ENCODE measurements around the gene SHISAL1. TPM values are rescaled to one million over a fixed set of nuclear protein-coding genes. Genes with fewer than 3 reads are reported as not detected.

The SHISAL1 gene
- total RNA-seq, 2 donors from 2014 or later: not detected

DNA sequence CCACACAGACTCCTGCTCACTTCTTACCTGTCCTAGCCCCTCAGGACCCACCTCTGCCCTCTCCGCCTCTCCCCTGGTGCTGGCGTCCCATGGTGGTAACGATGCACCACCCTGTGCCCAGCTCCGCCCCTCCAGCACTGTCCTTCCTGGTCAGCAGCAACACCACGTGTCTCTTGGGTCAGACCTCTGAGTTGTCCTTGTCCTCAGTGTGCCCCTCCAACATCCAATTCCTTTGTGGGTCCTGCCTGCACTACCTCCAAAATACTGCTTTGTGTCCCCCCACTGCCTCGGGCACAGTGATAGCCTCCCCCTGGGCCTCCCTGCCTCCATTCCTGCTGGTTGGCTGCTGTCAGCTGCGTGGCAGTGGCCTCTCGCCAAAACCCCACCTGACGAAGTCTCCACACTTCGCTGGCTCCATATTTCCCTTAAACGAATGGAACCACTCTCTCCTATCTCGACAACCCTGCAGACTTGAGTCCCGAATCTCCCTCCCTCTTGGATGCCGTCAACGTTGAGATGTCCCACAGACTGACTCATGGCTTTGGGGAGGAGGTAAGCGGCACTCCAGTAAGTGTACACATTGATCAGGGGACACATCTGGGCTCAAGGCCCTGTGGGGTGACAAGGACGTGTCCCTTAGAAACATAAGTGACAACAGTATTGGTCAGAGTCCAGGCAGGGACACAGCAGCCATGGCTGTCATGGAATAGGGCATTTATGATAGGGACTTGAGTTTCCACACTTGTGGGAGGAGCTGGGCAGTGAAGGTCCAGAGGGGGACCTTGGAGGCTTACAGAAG lies 42.8 kb downstream of the SHISAL1 start:
- no peak for DNase-seq (ENCODE audit: low spot score)
- no peak overlapping the region for H3K27ac Mint-ChIP-seq
- H3K9me3 Mint-ChIP-seq: no peaks in the 10 kb centered on the region

DNA sequence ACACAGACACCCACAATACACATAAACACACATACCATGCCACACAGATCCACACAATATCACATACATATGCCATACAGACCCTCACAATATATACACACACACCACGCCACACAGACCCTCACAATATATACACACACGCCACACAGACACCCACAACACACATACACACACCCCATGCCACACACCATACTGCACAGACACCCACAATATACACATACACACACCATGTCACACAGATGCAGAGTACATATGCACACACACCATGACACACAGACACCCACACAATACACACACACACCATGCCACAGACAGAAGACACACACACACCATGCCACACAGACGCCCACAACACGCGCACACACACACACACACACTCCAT lies 43.6 kb downstream of the SHISAL1 start:
- Mint-ChIP-seq H3K4me1 (ENCODE audit: low read depth in 2 of 2) (no peaks in the 10 kb centered on the region), H3K36me3 (no peaks in the 10 kb centered on the region), H3K4me3 (no peak overlapping the region), H3K27ac (no peak overlapping the region), H3K27me3 (peaks cover 0 to 4% of the 10 kb centered on the region in 2 donors), H3K9me3 (no peaks in the 10 kb centered on the region)
- ATAC-seq: no peak
- DNase-seq (ENCODE audit: low spot score): no peak

More for the DNA sequence above, 42.8 kb downstream of the SHISAL1 start:
- Mint-ChIP-seq H3K36me3 (no peaks in the 10 kb centered on the region), H3K27me3 (peaks cover 0 to 4% of the 10 kb centered on the region in 2 donors), H3K4me1 (ENCODE audit: low read depth in 2 of 2) (no peaks in the 10 kb centered on the region), H3K4me3 (no peak overlapping the region)
- ATAC-seq: no peak

DNA sequence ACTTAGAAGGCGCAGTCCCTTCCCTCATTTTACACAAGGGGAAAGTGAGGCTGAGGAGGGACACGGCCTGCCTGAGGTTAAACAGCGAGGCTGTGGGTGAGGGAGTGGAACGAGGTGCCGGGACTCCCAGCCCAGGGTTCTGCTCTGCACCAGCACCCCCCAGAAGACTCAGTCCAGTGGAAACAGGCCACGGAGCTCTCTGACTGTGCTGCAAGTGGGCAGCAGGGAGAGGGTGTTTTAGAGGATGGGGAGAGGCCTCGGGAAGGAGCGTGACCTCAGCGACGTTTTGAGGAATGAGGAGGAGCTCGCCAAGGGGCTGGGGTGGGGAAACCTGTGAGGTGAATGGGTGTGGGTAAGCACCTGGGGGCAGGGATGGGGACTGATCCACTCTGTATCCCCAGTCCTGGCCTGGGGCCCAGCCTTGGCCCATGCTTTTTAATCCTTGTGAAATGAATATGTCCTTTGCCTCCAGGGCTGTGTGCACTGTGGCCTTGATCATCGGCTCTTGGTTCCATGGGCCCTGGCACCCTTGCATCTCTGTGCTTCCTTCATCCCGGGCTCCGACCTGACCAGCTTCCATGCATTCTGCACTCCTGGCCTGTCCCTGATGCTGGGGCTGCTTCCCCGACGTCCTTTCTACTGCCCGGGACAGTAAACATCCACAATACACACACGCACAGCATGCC lies 44.2 kb downstream of the SHISAL1 start:
- Mint-ChIP-seq H3K9me3 (no peaks in the 10 kb centered on the region), H3K27me3 (peaks cover 0 to 3% of the 10 kb centered on the region in 2 donors), H3K36me3 (no peaks in the 10 kb centered on the region), H3K4me3 (no peak overlapping the region), H3K4me1 (ENCODE audit: low read depth in 2 of 2) (no peaks in the 10 kb centered on the region), H3K27ac (no peak overlapping the region)
- DNase-seq (ENCODE audit: low spot score) (no peak), ATAC-seq (no peak)

DNA sequence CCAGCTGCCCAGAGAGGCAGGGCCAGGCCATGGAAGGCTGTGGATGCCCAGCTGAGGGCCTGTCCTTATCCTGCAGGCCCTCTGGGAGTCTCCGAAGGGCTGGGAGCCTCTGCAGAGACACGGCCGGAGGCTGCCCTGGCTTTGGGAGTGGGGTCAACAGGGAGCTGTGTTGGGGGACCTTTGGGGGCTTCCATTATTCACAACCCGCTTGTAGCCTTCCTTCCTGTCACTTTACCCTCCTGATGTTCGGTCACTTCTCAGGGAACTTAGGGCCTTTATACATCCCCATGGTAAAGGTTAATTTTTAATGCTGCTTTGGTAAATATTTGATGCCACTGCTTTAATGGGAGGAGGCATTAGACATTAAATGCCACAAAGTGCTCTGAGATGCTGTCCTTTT lies 44.9 kb downstream of the SHISAL1 start:
- H3K9me3 Mint-ChIP-seq: no peaks in the 10 kb centered on the region
- H3K36me3 Mint-ChIP-seq: no peaks in the 10 kb centered on the region
- H3K27ac Mint-ChIP-seq: no peak overlapping the region
- H3K4me1 Mint-ChIP-seq (ENCODE audit: low read depth in 2 of 2): no peaks in the 10 kb centered on the region
- H3K4me3 Mint-ChIP-seq: no peak overlapping the region
- ATAC-seq: no peak
- DNase-seq (ENCODE audit: low spot score): no peak
- H3K27me3 Mint-ChIP-seq: peaks cover 0 to 2% of the 10 kb centered on the region in 2 donors

DNA sequence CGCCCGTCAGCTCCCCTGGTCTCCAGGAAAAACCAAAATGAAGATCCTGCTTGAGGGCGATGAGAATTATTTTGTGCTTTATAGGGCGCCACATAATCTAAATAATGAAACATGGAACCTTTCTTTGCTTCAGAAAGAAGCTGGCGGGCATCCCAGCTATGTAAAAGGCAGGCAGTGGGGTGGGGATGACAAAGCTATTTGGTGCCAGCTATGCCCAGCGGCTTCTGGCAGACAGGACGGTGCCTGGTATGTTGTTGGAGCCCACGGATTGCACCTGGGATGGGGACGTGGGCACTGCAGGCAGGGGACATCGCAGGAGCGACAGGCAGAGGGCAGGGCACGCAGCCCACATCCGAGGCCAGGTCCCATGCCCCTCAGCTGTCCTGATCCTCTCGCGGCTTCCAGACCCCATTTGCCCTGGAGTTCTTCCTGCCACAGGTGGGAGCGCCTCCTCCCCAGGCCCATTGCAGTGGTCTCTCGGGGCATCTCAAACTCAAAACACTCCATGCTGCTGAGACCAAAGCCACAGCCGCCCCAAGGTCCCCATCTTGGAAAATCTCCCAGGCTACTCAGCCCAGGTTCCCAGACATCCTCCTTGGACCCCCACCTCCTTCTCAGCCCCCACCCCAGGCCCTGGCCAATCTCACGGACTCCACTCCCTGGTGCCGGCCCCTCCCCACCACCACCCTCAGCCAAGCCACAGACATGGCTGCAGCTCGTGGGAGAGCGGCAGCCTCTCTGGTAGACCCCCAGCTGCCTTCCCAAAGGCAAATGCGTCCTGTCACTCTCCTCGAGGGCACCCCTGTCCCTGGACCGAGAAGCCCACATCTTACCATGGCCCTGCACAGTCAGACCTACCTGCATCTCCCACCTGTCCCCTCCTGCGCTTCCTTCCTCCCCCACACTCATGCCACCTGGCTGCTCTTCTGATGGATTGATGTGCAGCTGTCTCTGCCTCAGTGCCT lies 45.7 kb downstream of the SHISAL1 start:
- DNase-seq (ENCODE audit: low spot score): no peak
- Mint-ChIP-seq H3K4me3 (no peak overlapping the region), H3K4me1 (ENCODE audit: low read depth in 2 of 2) (no peaks in the 10 kb centered on the region), H3K36me3 (no peaks in the 10 kb centered on the region), H3K27me3 (peaks cover 0 to 2% of the 10 kb centered on the region in 2 donors), H3K9me3 (no peaks in the 10 kb centered on the region), H3K27ac (no peak overlapping the region)
- ATAC-seq: no peak

DNA sequence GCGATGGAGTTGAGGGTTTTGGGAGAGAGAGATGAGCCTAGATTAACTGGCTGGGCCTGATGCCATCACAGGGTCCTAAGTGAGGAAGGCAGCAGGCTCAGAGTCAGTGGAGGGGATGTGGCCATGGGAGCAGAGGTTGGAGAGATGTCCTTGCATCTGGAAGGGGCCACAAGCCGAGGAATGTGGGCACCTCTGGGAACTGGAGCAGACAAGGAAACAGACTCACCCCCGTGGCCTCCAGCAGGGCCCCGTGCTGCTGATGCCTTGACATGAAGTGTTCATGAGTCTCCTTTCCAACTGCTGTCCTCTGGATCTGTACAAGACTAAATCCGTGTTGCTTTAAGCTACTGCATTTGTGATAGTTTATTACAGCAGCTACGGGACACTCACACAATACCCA lies 49.2 kb downstream of the SHISAL1 start:
- ATAC-seq (no peak), DNase-seq (ENCODE audit: low spot score) (no peak)
- Mint-ChIP-seq H3K4me1 (ENCODE audit: low read depth in 2 of 2) (peaks cover 4 to 6% of the 10 kb centered on the region in 2 donors), H3K36me3 (no peaks in the 10 kb centered on the region), H3K27me3 (peaks cover 0 to 2% of the 10 kb centered on the region in 2 donors), H3K9me3 (no peaks in the 10 kb centered on the region), H3K27ac (no peak overlapping the region), H3K4me3 (no peak overlapping the region)

DNA sequence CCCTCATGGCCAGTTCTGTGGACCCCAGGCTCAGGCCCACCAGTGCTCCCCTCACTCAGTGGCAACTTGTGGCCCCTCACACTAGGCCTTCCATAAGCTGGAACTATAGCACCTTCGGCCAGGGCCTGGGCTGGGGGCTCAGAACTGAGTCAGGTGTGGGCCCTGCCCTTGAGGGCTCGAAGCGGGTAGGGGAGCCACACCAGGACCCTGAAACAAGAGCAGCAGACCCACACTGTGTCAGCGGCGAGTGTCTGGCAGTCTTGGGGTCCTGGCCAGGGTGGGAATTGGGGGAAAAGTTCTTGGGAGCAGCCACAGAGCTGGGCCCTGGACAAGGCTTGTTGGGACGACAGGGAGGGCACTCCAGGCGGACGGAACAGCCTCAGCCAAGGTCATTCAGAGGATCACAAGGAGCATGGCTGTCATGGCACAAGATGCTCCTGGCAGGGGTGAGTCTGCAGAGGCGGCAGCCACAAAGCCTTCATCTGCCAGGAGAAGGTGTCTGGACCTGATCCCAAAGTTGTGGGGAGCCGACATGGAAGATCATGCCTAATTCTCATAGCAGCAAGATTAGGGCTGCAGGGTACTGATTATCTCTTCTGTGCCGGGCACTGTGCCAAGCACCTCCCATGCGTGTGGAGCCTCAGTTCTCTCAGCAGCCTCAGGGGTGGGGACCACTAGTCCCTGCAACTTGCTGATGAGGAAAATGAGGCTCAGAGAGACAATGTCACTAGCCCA lies 50.7 kb downstream of the SHISAL1 start:
- peak in 1 of 2 donors; percentile 40 for ATAC-seq
- Mint-ChIP-seq H3K4me3 (no peak overlapping the region), H3K36me3 (no peaks in the 10 kb centered on the region), H3K9me3 (no peaks in the 10 kb centered on the region), H3K27me3 (no peaks in the 10 kb centered on the region), H3K4me1 (ENCODE audit: low read depth in 2 of 2) (peaks cover 4 to 6% of the 10 kb centered on the region in 2 donors), H3K27ac (no peak overlapping the region)
- no peak for DNase-seq (ENCODE audit: low spot score)

DNA sequence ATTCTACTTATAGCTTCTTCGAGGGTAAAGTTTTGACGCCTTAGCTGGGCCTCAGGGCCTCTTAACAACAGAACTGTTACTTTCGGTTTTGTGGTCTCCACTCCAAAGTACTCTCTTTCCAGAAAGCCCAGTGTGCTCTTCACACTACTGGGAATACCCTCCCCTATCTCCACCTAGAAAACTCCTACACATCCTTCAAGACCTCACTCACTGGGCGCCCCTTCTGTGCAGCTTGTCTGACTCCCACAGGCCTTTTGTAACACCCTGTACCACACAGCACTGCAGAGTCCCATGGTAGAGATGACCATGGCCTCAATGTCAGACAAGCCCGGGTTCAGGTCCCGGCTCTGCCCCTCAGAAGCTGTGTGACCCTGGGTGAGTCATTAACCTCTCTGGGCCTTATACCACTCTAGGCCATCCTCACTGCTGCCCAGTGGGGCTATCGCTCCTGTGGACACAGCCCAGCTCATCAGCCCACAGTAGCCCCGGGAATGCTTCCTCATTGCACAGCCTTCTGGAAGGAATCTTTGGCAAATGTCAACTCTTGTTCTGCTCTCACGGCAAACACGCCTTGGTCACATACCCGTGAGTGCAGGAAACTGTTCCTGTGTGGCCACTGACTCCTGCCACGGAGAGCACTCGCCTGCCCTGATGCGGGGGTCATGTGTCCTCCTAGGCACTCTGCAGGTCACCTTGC lies 51.4 kb downstream of the SHISAL1 start:
- Mint-ChIP-seq H3K36me3 (no peaks in the 10 kb centered on the region), H3K9me3 (no peaks in the 10 kb centered on the region), H3K4me1 (ENCODE audit: low read depth in 2 of 2) (peaks cover 4 to 6% of the 10 kb centered on the region in 2 donors), H3K27ac (no peak overlapping the region), H3K4me3 (no peak overlapping the region), H3K27me3 (peaks cover 0 to 4% of the 10 kb centered on the region in 2 donors)
- ATAC-seq (no peak), DNase-seq (ENCODE audit: low spot score) (no peak)

DNA sequence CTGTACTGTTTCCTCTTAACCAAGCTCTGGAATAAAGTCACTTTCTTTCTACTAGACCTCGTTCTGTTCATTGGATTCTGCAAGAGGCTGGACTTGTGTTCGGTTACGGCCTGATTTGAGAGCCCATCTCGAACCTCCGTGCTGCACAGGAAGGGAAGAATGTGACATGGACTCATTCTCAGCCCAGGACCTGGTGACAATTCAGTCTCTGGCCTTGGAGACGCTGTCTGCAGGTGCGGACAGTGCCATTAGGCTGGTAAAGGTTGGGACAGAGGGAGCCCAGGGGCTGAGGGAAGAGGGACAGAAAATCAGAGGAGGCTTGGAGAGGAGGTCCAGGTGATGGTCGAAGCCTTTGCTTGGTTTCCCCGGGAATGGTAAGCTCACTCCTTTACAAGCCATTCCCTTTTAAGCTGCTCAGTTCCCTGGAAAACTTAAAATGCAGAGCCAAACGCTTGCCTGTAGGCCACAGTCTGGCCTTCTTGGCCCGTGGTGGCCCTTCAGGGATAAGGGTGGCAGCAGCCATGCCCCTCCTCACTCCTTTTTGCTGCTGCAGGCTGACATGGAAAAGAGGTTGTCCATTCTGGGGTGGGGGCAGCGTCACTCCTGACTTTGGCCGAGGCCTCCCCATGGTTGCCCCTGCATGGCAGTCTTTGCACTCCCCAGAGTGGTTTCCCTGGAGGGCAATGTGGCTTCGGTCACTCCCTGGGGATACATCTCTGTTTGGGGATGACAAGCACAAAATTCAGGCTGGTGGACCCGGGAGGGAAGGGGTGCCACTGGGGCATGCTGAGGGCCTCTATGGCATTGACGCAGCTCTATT lies 52.3 kb downstream of the SHISAL1 start:
- H3K36me3 Mint-ChIP-seq: no peaks in the 10 kb centered on the region
- H3K27ac Mint-ChIP-seq: no peak overlapping the region
- H3K27me3 Mint-ChIP-seq: peaks cover 3 to 8% of the 10 kb centered on the region in 2 donors
- H3K9me3 Mint-ChIP-seq: no peaks in the 10 kb centered on the region
- ATAC-seq: no peak
- H3K4me3 Mint-ChIP-seq: no peak overlapping the region
- DNase-seq (ENCODE audit: low spot score): no peak
- peaks cover 4 to 6% of the 10 kb centered on the region in 2 donors for H3K4me1 Mint-ChIP-seq (ENCODE audit: low read depth in 2 of 2)

DNA sequence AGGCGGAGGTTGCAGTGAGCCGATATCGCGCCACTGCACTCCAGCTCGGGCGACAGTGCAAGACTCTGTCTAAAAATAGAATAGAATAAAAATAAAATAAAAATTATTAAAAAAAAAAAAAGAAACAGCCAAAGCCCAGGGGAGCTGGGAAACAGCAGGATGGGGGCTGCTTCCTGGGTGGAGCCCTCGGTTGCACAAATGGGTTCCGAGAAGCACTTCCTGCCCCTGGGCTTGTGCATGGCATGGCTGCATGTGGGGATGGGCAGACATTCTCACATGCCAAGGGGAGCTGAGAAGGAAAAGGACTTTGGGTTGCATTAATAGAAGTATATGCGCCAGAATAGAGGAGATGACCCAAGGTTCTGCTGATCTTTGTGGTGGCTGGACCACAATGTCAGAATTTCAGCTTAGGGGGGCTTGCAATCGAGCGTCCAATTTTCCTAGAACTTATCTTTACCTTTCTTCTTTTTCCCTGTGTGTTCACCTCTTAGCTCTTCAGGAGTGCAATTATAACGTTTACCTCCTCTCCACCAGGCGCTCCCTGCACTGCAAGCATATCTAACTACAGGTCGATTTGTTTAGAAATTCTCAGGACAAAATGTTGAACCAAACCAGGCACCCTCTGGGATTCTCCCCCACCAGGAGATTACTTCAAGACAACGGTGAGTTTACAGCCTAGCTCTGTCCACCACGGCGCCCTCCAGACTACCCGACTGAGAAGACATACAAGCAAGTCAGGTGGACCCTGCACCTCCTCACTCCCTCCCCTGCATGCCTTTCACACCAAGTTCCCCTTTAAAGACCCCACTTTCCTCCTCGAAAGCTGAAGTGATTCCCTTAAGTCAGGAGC lies 53.2 kb downstream of the SHISAL1 start:
- no peaks in the 10 kb centered on the region for H3K36me3 Mint-ChIP-seq
- no peak overlapping the region for H3K4me3 Mint-ChIP-seq
- H3K4me1 Mint-ChIP-seq (ENCODE audit: low read depth in 2 of 2): peaks cover 4 to 6% of the 10 kb centered on the region in 2 donors
- ATAC-seq: no peak
- no peak for DNase-seq (ENCODE audit: low spot score)
- H3K9me3 Mint-ChIP-seq: no peaks in the 10 kb centered on the region
- H3K27me3 Mint-ChIP-seq: peaks cover 8 to 15% of the 10 kb centered on the region in 2 donors
- H3K27ac Mint-ChIP-seq: no peak overlapping the region
